HG03097 (cell line): ENCODE data around the gene OR4N5.
"Not testable (repeated sequence)": the region's sequence is repeated elsewhere in the genome, so short reads cannot be mapped to it uniquely, and the experiment has no call there.

Source experiments
- ATAC-seq: cut with Tn5 transposase; IDR thresholded peaks from one replicate; pipeline ENCODE4 v1.9.1; 2021; ENCODE audit not compliant: unreplicated experiment, low FRiP score

The OR4N5 gene

DNA sequence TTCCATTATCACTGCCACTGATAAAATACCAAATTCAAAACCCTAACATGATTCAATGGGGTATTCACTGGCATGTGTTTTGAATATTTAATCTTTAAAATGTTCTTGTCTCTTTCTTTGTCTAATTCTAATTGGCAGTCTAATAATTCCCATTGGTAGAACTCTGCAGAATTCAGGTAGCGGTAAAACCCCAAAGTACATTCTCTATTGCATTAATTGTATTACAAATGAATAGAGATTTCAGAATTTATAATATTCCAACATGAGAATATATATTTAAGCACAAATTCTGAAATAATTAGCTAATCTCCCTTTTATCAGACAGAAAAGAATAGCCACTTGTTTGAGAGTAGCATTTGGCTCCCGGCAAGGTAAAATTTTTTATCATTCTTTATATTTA is at the start of gene OR4N5:
Gene OR4N5 (plus strand): TSS at position 301 of the 400 bp plus-strand sequence. CDS start 4,916 bp downstream, outside the sequence.
- ATAC-seq: no peak

DNA sequence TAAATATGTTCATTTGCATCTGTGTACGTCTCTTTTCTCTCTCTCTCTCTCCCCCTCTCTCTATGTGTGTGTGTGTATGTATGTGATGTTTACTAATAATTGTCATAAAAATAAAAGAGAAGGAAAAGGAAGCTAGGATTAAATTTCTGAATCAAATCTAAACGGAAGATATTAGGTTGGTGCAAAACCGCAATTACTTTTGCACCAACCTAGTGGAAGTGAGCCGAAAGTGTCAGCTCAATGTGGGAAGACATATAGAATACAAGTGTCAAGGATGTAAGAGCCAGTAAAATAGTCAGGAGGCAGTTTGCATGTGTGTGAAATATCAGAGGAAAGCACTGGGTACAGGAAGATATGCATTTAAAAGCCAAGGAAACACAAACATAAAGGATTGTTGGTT is 46.6 kb upstream of the OR4N5 start:
- no peak for ATAC-seq

- no peak for ATAC-seq
Observed at GRCh38 chr14:20093442-20093841, 45.2 kb upstream of the OR4N5 start.

GRCh38 chr14:20098926-20099770 is 39.5 kb upstream of the OR4N5 start:
- ATAC-seq: not testable (repeated sequence)

DNA sequence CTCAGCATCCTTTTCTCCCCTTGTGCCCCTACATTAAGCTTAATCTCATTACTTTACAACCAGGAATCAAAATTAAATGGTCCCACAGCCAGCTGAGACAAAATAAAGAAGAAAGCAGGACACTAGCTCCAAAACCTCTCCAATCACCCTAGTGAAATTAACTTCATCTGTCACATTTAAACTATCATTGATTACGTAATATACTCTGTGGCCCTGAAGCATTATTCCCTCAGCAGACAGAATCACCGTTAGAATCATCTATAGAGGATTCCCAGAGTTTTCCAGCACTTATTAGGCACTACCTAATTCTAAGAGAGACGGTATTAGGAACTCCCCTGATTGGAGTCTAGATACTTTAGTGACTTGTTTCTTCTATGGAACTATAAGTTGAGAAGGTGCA is 28.2 kb upstream of the OR4N5 start, which contains the start of gene OR4K17:
Gene OR4K17 (plus strand): TSS at position 302 of the 400 bp plus-strand sequence. CDS start 6,761 bp downstream, outside the sequence.
- no peak for ATAC-seq

GRCh38 chr14:20112321-20112720 is 26.3 kb upstream of the OR4N5 start:
- no peak for ATAC-seq

- ATAC-seq: no peak
Observed at GRCh38 chr14:20116748-20117147, 21.9 kb upstream of the OR4N5 start.

DNA sequence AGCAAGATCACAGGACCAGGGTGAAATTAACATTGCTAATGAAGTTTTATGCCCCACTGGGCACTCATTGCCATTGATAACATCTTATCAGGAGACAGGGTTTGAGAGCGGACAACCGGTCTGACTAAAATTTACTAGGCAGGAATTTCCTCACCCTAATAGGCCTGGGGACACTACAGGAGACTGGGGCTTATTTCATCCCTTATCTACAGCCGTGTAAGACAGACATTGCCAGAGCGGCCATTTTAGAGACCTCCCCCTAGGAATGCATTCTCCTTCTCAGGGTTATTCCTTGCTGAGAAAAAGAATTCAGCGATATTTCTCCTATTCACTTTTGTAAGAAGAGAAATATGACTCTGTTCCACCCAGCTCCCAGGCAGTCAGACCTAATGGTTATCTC is 19.8 kb upstream of the OR4N5 start:
- no peak for ATAC-seq

DNA sequence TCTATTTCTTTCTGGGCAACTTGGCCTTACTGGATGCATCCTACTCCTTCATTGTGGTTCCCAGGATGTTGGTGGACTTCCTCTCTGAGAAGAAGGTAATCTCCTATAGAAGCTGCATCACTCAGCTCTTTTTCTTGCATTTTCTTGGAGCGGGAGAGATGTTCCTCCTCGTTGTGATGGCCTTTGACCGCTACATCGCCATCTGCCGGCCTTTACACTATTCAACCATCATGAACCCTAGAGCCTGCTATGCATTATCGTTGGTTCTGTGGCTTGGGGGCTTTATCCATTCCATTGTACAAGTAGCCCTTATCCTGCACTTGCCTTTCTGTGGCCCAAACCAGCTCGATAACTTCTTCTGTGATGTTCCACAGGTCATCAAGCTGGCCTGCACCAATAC is 5.3 kb downstream of the OR4N5 start:
- no peak for ATAC-seq

GRCh38 chr14:20144820-20145219 is 6.2 kb downstream of the OR4N5 start:
- no peak for ATAC-seq

- ATAC-seq: no peak
Observed at GRCh38 chr14:20164462-20164861, 25.8 kb downstream of the OR4N5 start.

DNA sequence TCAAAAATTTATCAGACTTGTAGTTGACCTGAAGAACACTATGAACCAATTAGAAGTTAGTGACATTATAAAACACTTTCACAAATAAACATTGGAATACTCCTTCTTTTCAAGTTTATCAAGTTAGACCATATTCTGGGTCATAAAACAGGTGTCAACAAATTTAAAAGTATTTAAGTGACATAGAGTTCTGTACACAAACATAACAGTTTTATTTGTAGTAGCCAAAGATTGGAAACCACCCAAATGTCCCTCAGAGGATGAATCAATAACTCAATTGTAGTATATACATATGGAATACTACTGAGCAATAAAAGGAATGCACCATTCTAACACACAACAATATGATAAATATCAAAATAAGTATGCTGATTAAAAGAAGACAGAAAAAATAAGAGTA is 28.5 kb downstream of the OR4N5 start:
- no peak for ATAC-seq

DNA sequence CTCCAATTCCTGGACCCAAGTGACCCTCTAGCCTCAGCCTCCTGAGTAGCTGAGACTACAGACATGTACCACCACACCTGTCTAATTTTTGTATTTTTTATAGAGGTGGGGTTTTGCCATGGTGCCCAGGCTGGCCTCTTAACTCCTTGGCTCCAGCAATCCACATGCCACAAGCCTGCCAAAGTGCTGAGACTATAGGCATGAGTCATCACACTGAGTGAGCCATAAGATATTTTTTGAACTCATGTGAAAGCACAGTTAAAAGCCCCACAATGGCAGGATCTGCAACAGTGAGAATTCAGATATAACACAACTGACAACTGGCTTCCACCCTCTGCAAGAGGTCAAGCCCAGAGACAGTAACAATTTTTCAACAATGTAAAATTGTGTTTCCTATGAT is 31.2 kb downstream of the OR4N5 start:
- ATAC-seq: not testable (repeated sequence)

- not testable (repeated sequence) for ATAC-seq
Observed at GRCh38 chr14:20174205-20174604, 35.6 kb downstream of the OR4N5 start.

- no peak for ATAC-seq
Observed at GRCh38 chr14:20176330-20176729, 37.7 kb downstream of the OR4N5 start.

DNA sequence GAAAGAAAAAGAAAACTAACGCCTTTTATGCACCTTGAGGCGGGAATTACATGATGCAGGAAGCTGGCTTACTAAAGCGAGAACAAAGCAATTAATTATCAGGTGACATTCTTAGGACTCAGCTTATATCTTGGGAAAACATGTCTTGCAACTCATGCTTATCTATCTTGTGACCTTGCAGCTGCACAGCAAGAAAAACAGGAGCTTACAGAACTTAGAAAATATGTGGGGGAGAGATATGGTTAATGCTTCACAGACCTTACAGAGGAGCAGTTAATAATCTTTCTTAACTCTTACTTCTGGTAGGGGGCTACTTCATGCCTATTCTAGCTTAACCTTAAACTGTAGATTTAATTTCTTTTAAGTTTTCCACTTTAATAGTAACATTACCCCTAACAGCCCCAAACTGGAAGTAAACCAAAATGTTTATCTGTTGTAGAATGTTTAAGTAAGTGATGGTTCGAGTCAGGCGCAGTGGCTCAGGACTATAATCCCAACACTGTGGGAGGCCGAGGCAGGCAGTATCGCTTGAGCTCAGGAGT is 38.9 kb downstream of the OR4N5 start:
- no peak for ATAC-seq

DNA sequence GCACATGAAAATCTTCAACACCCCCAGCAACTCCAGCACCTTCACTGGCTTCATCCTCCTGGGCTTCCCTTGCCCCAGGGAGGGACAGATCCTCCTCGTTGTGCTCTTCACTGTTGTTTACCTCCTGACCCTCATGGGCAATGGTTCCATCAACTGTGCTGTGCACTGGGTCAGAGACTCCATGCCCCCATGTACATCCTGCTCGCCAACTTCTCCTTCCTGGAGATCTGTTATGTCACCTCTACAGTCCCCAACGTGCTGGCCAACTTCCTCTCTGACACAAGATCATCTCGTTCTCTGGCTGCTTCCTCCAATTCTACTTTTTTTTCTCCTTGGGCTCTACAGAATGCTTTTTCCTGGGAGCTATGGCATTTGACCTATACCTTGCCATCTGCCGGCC is 40.6 kb downstream of the OR4N5 start:
- no peak for ATAC-seq

DNA sequence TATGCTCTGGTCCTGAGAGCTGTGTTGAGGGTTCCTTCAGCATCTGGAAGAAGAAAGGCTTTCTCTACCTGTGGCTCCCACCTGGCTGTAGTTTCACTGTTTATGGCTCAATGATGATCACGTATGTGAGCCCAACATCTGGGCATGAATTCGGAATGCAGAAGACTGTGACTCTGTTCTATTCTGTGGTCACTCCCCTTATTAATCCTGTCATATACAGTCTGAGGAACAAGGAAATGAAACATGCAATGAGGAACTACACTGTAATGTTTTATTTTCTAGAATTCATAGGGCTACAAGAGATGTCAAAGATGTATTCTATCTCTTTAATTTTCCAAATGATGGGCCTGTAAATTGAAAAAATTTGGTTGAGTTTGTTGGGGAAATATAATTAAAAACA is 41.3 kb downstream of the OR4N5 start:
- ATAC-seq: no peak

- ATAC-seq: no peak
Observed at GRCh38 chr14:20180486-20180885, 41.9 kb downstream of the OR4N5 start.

DNA sequence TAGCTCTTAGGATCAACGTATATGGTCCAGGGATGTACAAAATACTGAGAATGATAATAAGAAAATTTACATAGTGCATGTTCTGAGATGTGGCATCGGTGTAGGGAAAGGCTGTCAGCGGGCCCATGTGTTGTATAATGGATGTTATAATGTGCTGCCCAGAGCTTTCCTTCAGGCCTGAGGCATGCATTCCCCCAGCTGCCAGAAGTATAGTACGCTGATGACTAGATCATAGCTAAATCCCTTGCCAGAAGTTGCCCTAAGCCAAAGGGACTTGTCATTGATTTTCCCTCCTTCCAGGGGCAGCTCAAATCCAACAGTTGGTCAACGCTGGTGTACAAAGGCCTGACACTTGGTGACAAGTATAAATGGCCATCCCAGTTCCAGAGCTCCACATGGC is 45.6 kb downstream of the OR4N5 start:
- ATAC-seq: no peak

DNA sequence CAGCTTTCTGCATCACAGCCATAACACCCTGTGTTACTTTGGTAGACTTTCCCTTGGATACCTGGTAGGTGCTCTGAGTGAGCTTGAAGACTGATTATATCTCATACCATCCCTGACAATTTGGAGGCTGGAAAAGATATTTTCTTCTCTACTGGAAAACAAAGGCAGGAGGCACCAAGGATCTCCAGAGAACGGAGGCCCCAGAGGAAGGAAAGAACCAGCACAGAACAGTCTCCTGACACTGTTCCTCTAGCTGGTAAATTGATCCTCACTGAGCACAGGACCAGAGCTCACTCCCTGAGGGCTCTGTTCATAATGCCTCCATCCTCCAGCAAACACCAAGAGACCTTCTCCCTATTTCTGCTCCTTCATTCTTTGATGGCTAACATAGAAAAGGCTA is 52.0 kb downstream of the OR4N5 start, which contains the start of gene OR11G2:
Gene OR11G2 (plus strand): TSS at position 301 of the 400 bp plus-strand sequence. CDS start 6,542 bp downstream, outside the sequence.
- ATAC-seq: no peak

- ATAC-seq: no peak
Observed at GRCh38 chr14:20191396-20191795, 52.8 kb downstream of the OR4N5 start.
